ENCODE data around the gene CDH13. TPM values are rescaled to one million over a fixed set of nuclear protein-coding genes. Genes with fewer than 3 reads are reported as not detected.

The CDH13 gene
- total and polyA plus RNA-seq, 9 of the 15 experiments (the other 6 are each of a cell fraction or from before 2014, with no cell fraction given), result 0.03 TPM; not detected in 8

DNA sequence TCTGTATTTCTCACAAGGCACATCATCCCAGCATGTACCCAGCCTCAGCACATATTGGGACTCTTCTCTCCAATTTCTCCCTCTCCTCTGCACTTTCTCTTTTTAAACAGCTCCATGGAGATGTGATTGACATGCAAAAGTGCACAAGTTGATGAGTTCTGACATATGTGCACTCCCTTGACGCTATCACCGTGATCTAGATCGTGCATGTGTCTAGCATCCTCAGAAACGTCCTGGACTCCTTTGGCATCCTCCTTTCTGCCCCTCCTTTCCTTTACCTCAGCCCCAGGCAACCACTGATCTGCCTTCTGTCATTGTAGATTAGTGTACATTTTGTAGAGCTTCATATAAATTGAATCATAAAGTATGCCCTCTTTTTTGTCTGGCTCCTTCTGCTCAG is 1073.0 kb downstream of the CDH13 start:
- H3K36me3 ChIP-seq (ENCODE audit: control insufficient read depth, insufficient read depth, low read length), result no peaks in the 10 kb centered on the region
- H3K4me1 ChIP-seq (replicated peaks in 1 of 2; ENCODE audit: control insufficient read depth in 2 of 2, insufficient read depth in 2 of 2, low read length in 2 of 2), result no peaks in the 10 kb centered on the region
- TF ChIP-seq POLR2AphosphoS5 (IDR thresholded peaks at IDR 0.05; ENCODE audit: control insufficient read depth, insufficient read depth, low read depth, low read length), result no peak
- TF ChIP-seq GATAD2B (IDR thresholded peaks at IDR 0.05; ENCODE audit: borderline replicate concordance), result no peak
- TF ChIP-seq, protein P1, sequence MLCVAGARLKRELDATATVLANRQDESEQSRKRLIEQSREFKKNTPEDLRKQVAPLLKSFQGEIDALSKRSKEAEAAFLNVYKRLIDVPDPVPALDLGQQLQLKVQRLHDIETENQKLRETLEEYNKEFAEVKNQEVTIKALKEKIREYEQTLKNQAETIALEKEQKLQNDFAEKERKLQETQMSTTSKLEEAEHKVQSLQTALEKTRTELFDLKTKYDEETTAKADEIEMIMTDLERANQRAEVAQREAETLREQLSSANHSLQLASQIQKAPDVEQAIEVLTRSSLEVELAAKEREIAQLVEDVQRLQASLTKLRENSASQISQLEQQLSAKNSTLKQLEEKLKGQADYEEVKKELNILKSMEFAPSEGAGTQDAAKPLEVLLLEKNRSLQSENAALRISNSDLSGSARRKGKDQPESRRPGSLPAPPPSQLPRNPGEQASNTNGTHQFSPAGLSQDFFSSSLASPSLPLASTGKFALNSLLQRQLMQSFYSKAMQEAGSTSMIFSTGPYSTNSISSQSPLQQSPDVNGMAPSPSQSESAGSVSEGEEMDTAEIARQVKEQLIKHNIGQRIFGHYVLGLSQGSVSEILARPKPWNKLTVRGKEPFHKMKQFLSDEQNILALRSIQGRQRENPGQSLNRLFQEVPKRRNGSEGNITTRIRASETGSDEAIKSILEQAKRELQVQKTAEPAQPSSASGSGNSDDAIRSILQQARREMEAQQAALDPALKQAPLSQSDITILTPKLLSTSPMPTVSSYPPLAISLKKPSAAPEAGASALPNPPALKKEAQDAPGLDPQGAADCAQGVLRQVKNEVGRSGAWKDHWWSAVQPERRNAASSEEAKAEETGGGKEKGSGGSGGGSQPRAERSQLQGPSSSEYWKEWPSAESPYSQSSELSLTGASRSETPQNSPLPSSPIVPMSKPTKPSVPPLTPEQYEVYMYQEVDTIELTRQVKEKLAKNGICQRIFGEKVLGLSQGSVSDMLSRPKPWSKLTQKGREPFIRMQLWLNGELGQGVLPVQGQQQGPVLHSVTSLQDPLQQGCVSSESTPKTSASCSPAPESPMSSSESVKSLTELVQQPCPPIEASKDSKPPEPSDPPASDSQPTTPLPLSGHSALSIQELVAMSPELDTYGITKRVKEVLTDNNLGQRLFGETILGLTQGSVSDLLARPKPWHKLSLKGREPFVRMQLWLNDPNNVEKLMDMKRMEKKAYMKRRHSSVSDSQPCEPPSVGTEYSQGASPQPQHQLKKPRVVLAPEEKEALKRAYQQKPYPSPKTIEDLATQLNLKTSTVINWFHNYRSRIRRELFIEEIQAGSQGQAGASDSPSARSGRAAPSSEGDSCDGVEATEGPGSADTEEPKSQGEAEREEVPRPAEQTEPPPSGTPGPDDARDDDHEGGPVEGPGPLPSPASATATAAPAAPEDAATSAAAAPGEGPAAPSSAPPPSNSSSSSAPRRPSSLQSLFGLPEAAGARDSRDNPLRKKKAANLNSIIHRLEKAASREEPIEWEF (CRISPR knock-in tag; IDR thresholded peaks at IDR 0.05), result no peak
- no peak for TF ChIP-seq ERF (CRISPR knock-in tag; IDR thresholded peaks at IDR 0.05)
- no peak for TF ChIP-seq ZNF23 (CRISPR knock-in tag; IDR thresholded peaks at IDR 0.05)
- TF ChIP-seq SAP30 (IDR thresholded peaks at IDR 0.05; ENCODE audit: borderline replicate concordance, insufficient read depth, low read depth, low read length, poor library complexity, severe bottlenecking), result no peak
- TF ChIP-seq ARNT (IDR thresholded peaks at IDR 0.05), result no peak
- no peak for TF ChIP-seq GTF2A2 (tag; IDR thresholded peaks at IDR 0.05)
- no peak for TF ChIP-seq TRIM28 (IDR thresholded peaks at IDR 0.05)
- TF ChIP-seq, protein P2, sequence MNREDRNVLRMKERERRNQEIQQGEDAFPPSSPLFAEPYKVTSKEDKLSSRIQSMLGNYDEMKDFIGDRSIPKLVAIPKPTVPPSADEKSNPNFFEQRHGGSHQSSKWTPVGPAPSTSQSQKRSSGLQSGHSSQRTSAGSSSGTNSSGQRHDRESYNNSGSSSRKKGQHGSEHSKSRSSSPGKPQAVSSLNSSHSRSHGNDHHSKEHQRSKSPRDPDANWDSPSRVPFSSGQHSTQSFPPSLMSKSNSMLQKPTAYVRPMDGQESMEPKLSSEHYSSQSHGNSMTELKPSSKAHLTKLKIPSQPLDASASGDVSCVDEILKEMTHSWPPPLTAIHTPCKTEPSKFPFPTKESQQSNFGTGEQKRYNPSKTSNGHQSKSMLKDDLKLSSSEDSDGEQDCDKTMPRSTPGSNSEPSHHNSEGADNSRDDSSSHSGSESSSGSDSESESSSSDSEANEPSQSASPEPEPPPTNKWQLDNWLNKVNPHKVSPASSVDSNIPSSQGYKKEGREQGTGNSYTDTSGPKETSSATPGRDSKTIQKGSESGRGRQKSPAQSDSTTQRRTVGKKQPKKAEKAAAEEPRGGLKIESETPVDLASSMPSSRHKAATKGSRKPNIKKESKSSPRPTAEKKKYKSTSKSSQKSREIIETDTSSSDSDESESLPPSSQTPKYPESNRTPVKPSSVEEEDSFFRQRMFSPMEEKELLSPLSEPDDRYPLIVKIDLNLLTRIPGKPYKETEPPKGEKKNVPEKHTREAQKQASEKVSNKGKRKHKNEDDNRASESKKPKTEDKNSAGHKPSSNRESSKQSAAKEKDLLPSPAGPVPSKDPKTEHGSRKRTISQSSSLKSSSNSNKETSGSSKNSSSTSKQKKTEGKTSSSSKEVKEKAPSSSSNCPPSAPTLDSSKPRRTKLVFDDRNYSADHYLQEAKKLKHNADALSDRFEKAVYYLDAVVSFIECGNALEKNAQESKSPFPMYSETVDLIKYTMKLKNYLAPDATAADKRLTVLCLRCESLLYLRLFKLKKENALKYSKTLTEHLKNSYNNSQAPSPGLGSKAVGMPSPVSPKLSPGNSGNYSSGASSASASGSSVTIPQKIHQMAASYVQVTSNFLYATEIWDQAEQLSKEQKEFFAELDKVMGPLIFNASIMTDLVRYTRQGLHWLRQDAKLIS (CRISPR knock-in tag; IDR thresholded peaks at IDR 0.05), result no peak
- WGBS (ENCODE audit: insufficient coverage, low coverage, missing lambda C conversion rate), result 0% methylated on average over 4 of the region's 4 CpGs
- H3K9me3 ChIP-seq (replicated peaks; ENCODE audit: control insufficient read depth, insufficient read depth, low read depth, low read length), result no peaks in the 10 kb centered on the region
- in situ Hi-C loops (cut with MboI) (no loop called here), intact Hi-C loops (cut with micrococcal nuclease) (no loop called here)
- ATAC-seq (no peak), FAIRE-seq (no peak), DNase-seq (ENCODE audit: extremely low read depth in 1 of 4, low spot score in 3 of 4) (no peak)
- 0 out of 2 replicates have a peak, but pooled peaks cover 5% of the 10 kb centered on the region for H4K20me1 ChIP-seq (replicated peaks; ENCODE audit: control insufficient read depth, insufficient read depth, low read length)
- H3K27ac ChIP-seq (ENCODE audit: extremely low read depth, low read depth, low read length), result no peak overlapping the region
- H3K4me2 ChIP-seq (ENCODE audit: insufficient read depth, low read length), result no peak overlapping the region
- H2AFZ ChIP-seq (ENCODE audit: low read depth, low read length), result no peak overlapping the region
- no peaks in the 10 kb centered on the region for H3K27me3 ChIP-seq (ENCODE audit: control insufficient read depth in 2 of 2, insufficient read depth in 2 of 2, low read length in 2 of 2)
- ChIA-PET CTCF (ENCODE audit: low intra/inter-chr PET ratio) (no interaction called here), POLR2A (no interaction called here)
- H3K9me1 ChIP-seq (ENCODE audit: control insufficient read depth, insufficient read depth, low read length), result no peaks in the 10 kb centered on the region
- H3K9ac ChIP-seq (ENCODE audit: insufficient read depth in 1 of 2, low read depth in 2 of 2, low read length in 2 of 2), result no peak overlapping the region
- H3K4me3 ChIP-seq, result no peak overlapping the region
- BruUV-seq (replicated peaks), result no TSS peak
- no peaks in the 10 kb centered on the region for H3K79me2 ChIP-seq (ENCODE audit: control insufficient read depth, insufficient read depth, low read length)

All from K562 (cell line).